ENCODE results near the gene XKR3.

XKR3 gene

GRCh38 chr22:16783453-16783852 lies 41.8 kb downstream of the XKR3 start:
- no peak overlapping the region for H2BK5ac ChIP-seq (ENCODE audit: low read depth, low read length, poor library complexity, severe bottlenecking)
- no peaks in the 10 kb centered on the region for H3K27me3 ChIP-seq (ENCODE audit: control insufficient read depth in 1 of 2, insufficient read depth in 1 of 2, low read length in 2 of 2)
- no peak overlapping the region for H4K8ac ChIP-seq (ENCODE audit: low read length)
- no peak overlapping the region for H2BK12ac ChIP-seq (ENCODE audit: low read length in 2 of 2)
- 56% methylated on average over 3 of the region's 4 CpGs for WGBS
- no peak overlapping the region for H4K91ac ChIP-seq (ENCODE audit: low read length)
- DNase-seq, result no peak
- no peak overlapping the region for H2BK120ac ChIP-seq (ENCODE audit: low read depth, low read length)
- no peaks in the 10 kb centered on the region for H3K36me3 ChIP-seq (ENCODE audit: control insufficient read depth in 1 of 2, insufficient read depth in 2 of 2, low read depth in 1 of 2, low read length in 2 of 2)
- H2AK5ac ChIP-seq (ENCODE audit: low read length, severe bottlenecking), result no peak overlapping the region
- H2BK15ac ChIP-seq (ENCODE audit: low read depth, poor library complexity, severe bottlenecking), result no peak overlapping the region
- H3K4me2 ChIP-seq (ENCODE audit: low read length, poor library complexity, severe bottlenecking), result no peak overlapping the region
- H3K27ac ChIP-seq (ENCODE audit: low read length, poor library complexity, severe bottlenecking), result no peak overlapping the region
- H3K4ac ChIP-seq (ENCODE audit: low read depth in 1 of 2, low read length in 2 of 2), result no peak overlapping the region
- no peak overlapping the region for H3K23ac ChIP-seq (ENCODE audit: low read length in 2 of 2)
- no peak overlapping the region for H3K14ac ChIP-seq (ENCODE audit: low read length in 2 of 2)
- no peaks in the 10 kb centered on the region for H3K79me1 ChIP-seq (replicated peaks; ENCODE audit: low read length, poor library complexity, severe bottlenecking)
- H3K9me3 ChIP-seq (ENCODE audit: control insufficient read depth, low read length), result no peaks in the 10 kb centered on the region
- H3K4me3 ChIP-seq (ENCODE audit: insufficient read depth in 1 of 2, low read depth in 1 of 2, low read length in 2 of 2), result no peak overlapping the region
- H2AFZ ChIP-seq (ENCODE audit: low read depth, low read length), result no peak overlapping the region
- no peak overlapping the region for H3K9ac ChIP-seq (ENCODE audit: low read length)
- no peak overlapping the region for H3K18ac ChIP-seq (ENCODE audit: low read depth in 1 of 2, low read length in 2 of 2)
- no peaks in the 10 kb centered on the region for H3K4me1 ChIP-seq (ENCODE audit: control insufficient read depth, insufficient read depth, low read depth, low read length)

- H3K18ac ChIP-seq (ENCODE audit: low read depth in 1 of 2, low read length in 2 of 2), result no peak overlapping the region
- 83% methylated on average over 1 of the region's 2 CpGs for WGBS
- no peak overlapping the region for H2BK15ac ChIP-seq (ENCODE audit: low read depth, poor library complexity, severe bottlenecking)
- H4K8ac ChIP-seq (ENCODE audit: low read length), result no peak overlapping the region
- H2BK120ac ChIP-seq (ENCODE audit: low read depth, low read length), result no peak overlapping the region
- no peak overlapping the region for H2AFZ ChIP-seq (ENCODE audit: low read depth, low read length)
- H2BK12ac ChIP-seq (ENCODE audit: low read length in 2 of 2), result no peak overlapping the region
- no peak overlapping the region for H3K4me3 ChIP-seq (ENCODE audit: insufficient read depth in 1 of 2, low read depth in 1 of 2, low read length in 2 of 2)
- no peak overlapping the region for H3K4me2 ChIP-seq (ENCODE audit: low read length, poor library complexity, severe bottlenecking)
- no peak overlapping the region for H2AK5ac ChIP-seq (ENCODE audit: low read length, severe bottlenecking)
- H3K4ac ChIP-seq (ENCODE audit: low read depth in 1 of 2, low read length in 2 of 2), result no peak overlapping the region
- no peak overlapping the region for H3K9ac ChIP-seq (ENCODE audit: low read length)
- H3K36me3 ChIP-seq (ENCODE audit: control insufficient read depth in 1 of 2, insufficient read depth in 2 of 2, low read depth in 1 of 2, low read length in 2 of 2), result no peaks in the 10 kb centered on the region
- no peak overlapping the region for H3K23ac ChIP-seq (ENCODE audit: low read length in 2 of 2)
- no peaks in the 10 kb centered on the region for H3K79me1 ChIP-seq (replicated peaks; ENCODE audit: low read length, poor library complexity, severe bottlenecking)
- no peaks in the 10 kb centered on the region for H3K4me1 ChIP-seq (ENCODE audit: control insufficient read depth, insufficient read depth, low read depth, low read length)
- no peak overlapping the region for H2BK5ac ChIP-seq (ENCODE audit: low read depth, low read length, poor library complexity, severe bottlenecking)
- H3K14ac ChIP-seq (ENCODE audit: low read length in 2 of 2), result no peak overlapping the region
- no peaks in the 10 kb centered on the region for H3K27me3 ChIP-seq (ENCODE audit: control insufficient read depth in 1 of 2, insufficient read depth in 1 of 2, low read length in 2 of 2)
- no peaks in the 10 kb centered on the region for H3K9me3 ChIP-seq (ENCODE audit: control insufficient read depth, low read length)
- no peak overlapping the region for H4K91ac ChIP-seq (ENCODE audit: low read length)
- H3K27ac ChIP-seq (ENCODE audit: low read length, poor library complexity, severe bottlenecking), result no peak overlapping the region
- no peak for DNase-seq
Measured at GRCh38 chr22:16781764-16782329, 43.4 kb downstream of the XKR3 start.

- Histone ChIP-seq H3K4me3 (ENCODE audit: insufficient read depth in 1 of 2, low read depth in 1 of 2, low read length in 2 of 2) (no peak overlapping the region), H3K9me3 (ENCODE audit: control insufficient read depth, low read length) (no peaks in the 10 kb centered on the region), H2BK5ac (ENCODE audit: low read depth, low read length, poor library complexity, severe bottlenecking) (no peak overlapping the region), H3K9ac (ENCODE audit: low read length) (no peak overlapping the region), H2BK120ac (ENCODE audit: low read depth, low read length) (no peak overlapping the region), H3K4me1 (ENCODE audit: control insufficient read depth, insufficient read depth, low read depth, low read length) (no peaks in the 10 kb centered on the region), H3K27me3 (ENCODE audit: control insufficient read depth in 1 of 2, insufficient read depth in 1 of 2, low read length in 2 of 2) (no peaks in the 10 kb centered on the region), H3K4me2 (ENCODE audit: low read length, poor library complexity, severe bottlenecking) (no peak overlapping the region), H2AFZ (ENCODE audit: low read depth, low read length) (no peak overlapping the region), H4K91ac (ENCODE audit: low read length) (no peak overlapping the region), H3K14ac (ENCODE audit: low read length in 2 of 2) (no peak overlapping the region), H3K36me3 (ENCODE audit: control insufficient read depth in 1 of 2, insufficient read depth in 2 of 2, low read depth in 1 of 2, low read length in 2 of 2) (no peaks in the 10 kb centered on the region), H2BK12ac (ENCODE audit: low read length in 2 of 2) (no peak overlapping the region), H4K8ac (ENCODE audit: low read length) (no peak overlapping the region), H3K18ac (ENCODE audit: low read depth in 1 of 2, low read length in 2 of 2) (no peak overlapping the region), H2BK15ac (ENCODE audit: low read depth, poor library complexity, severe bottlenecking) (no peak overlapping the region), H3K79me1 (replicated peaks; ENCODE audit: low read length, poor library complexity, severe bottlenecking) (no peaks in the 10 kb centered on the region), H3K4ac (ENCODE audit: low read depth in 1 of 2, low read length in 2 of 2) (no peak overlapping the region), H2AK5ac (ENCODE audit: low read length, severe bottlenecking) (no peak overlapping the region), H3K27ac (ENCODE audit: low read length, poor library complexity, severe bottlenecking) (no peak overlapping the region), H3K23ac (ENCODE audit: low read length in 2 of 2) (no peak overlapping the region)
- WGBS, result 72% methylated on average over 10 of the region's 11 CpGs
- DNase-seq, result no peak
Measured at GRCh38 chr22:16781074-16781763, 44.0 kb downstream of the XKR3 start.

GRCh38 chr22:16777284-16777924 lies 47.8 kb downstream of the XKR3 start:
- Histone ChIP-seq H3K36me3 (ENCODE audit: control insufficient read depth in 1 of 2, insufficient read depth in 2 of 2, low read depth in 1 of 2, low read length in 2 of 2) (no peaks in the 10 kb centered on the region), H3K27ac (ENCODE audit: low read length, poor library complexity, severe bottlenecking) (no peak overlapping the region), H3K14ac (ENCODE audit: low read length in 2 of 2) (no peak overlapping the region), H3K18ac (ENCODE audit: low read depth in 1 of 2, low read length in 2 of 2) (no peak overlapping the region), H2AK5ac (ENCODE audit: low read length, severe bottlenecking) (no peak overlapping the region), H3K9ac (ENCODE audit: low read length) (no peak overlapping the region), H2AFZ (ENCODE audit: low read depth, low read length) (no peak overlapping the region), H3K79me1 (replicated peaks; ENCODE audit: low read length, poor library complexity, severe bottlenecking) (no peaks in the 10 kb centered on the region), H2BK5ac (ENCODE audit: low read depth, low read length, poor library complexity, severe bottlenecking) (no peak overlapping the region), H3K23ac (ENCODE audit: low read length in 2 of 2) (no peak overlapping the region), H2BK15ac (ENCODE audit: low read depth, poor library complexity, severe bottlenecking) (no peak overlapping the region), H3K4me2 (ENCODE audit: low read length, poor library complexity, severe bottlenecking) (no peak overlapping the region), H3K4me3 (ENCODE audit: insufficient read depth in 1 of 2, low read depth in 1 of 2, low read length in 2 of 2) (no peak overlapping the region), H3K4ac (ENCODE audit: low read depth in 1 of 2, low read length in 2 of 2) (no peak overlapping the region), H3K27me3 (ENCODE audit: control insufficient read depth in 1 of 2, insufficient read depth in 1 of 2, low read length in 2 of 2) (no peaks in the 10 kb centered on the region), H2BK120ac (ENCODE audit: low read depth, low read length) (no peak overlapping the region), H4K91ac (ENCODE audit: low read length) (no peak overlapping the region), H2BK12ac (ENCODE audit: low read length in 2 of 2) (no peak overlapping the region), H4K8ac (ENCODE audit: low read length) (no peak overlapping the region), H3K4me1 (ENCODE audit: control insufficient read depth, insufficient read depth, low read depth, low read length) (no peaks in the 10 kb centered on the region), H3K9me3 (ENCODE audit: control insufficient read depth, low read length) (peaks cover 8% of the 10 kb centered on the region)
- WGBS, result no CpG with 5 or more reads among the region's 2 CpGs
- no peak for DNase-seq
